Esophagus muscularis mucosa (tissue), 4 donors: ENCODE results near the gene RBMS3.

Experiments used
- CTCF ChIP-seq, 3 experiments: fragments of 200-600 bp in 2 of 3; fragments of 450-650 bp in 1 of 3; sonication (generic) in 2 of 3; IDR thresholded peaks; one replicate each; pipeline ENCODE4 v1.5.1; 2017 to 2019; ENCODE audit warnings: antibody characterized with exemption in 3 of 3, mild to moderate bottlenecking in 2 of 3, moderate library complexity in 1 of 3
- EP300 ChIP-seq: sonication (generic); formaldehyde crosslinking; IDR thresholded peaks from one replicate; pipeline ENCODE4 v1.6.1; 2017; ENCODE audit warnings: antibody characterized with exemption
- POLR2A ChIP-seq: fragments of 450-650 bp; IDR thresholded peaks from one replicate; pipeline ENCODE4 v1.6.1; 2017; ENCODE audit warnings: antibody characterized with exemption, moderate library complexity, mild to moderate bottlenecking, low read depth
- POLR2AphosphoS5 ChIP-seq, 2 donors: sonication (generic); formaldehyde crosslinking; IDR thresholded peaks; one replicate each; pipeline ENCODE4 v1.6.1; 2017; ENCODE audit warnings: antibody characterized with exemption in 2 of 2

GRCh38 chr3:29619676-29620075 is 338.8 kb downstream of the RBMS3 start:
- no peak for TF ChIP-seq CTCF (IDR thresholded peaks at IDR 0.05)
- TF ChIP-seq POLR2AphosphoS5 (IDR thresholded peaks at IDR 0.05), result no peak
- TF ChIP-seq POLR2A, result no peak
- no peak for TF ChIP-seq EP300
